CD4-positive, alpha-beta T cell treated with Interleukin-10 for 1 hour (primary cell): ENCODE measurements around the gene CDH23.
A peak's percentile ranks its signal among the peaks of the same experiment; 100 is the strongest.

Source experiments
- DNase-seq: peaks from one replicate; pipeline ENCODE4 v3.0.0-alpha.2; 2020

The CDH23 gene

DNA sequence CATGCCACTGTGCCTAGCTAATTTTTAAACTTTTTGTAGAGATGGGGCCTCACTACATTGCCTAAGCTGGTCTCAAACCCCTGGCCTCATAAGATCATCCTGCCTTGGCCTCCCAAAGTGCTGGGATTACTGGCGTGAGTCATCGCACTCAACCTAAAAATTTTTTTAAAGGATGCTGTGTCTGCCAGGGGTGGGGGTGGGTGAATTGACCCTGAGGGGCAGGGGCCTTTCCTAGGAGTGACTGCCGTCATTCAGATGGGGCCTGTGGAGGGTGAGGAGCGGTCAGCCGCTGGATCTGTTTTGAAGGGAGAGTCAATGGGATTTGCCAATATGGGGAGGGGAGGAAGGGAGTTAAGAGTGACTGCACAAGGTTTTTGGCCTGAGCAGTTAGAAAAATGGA lies 233.4 kb downstream of the CDH23 start:
- DNase-seq = no peak

DNA sequence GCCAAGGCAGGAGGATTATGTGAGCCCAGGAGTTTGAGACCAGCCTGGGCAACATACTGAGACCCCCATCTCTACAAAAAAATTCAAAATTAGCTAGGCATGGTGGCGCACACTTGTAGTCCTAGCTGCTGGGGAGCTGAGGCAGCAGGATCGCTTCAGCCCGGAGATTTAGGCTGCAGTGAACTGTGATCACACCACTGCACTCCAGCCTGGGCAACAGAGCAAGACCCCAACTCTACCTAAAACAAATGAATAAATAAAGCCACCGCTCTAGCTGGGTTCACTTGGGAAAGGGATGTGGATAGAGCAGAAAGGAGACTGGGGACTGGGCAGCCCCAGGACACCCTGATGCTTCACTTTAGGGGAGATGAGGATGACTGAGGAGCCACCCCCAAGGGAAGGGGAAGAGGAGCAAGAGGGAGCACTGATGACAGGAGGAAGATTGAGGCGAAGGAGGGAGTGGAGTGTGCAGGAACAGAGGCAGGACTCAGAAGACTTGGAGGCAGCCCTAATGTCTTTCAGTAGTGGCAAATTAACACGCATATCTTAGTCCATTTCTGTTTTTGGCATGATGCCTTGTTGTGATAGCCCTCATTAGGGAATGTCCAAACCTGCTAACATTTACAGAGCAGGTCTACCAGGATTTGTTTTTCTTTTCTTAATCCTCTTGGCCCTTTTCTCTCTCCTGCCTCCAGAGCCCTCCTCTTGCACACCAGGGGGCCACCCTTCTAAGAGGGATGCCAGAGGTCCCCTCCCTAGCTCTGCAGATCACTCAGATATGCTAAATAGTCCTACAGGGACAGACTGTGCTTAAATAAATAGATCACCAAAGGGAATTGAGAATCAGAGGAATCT lies 234.5 kb downstream of the CDH23 start:
- DNase-seq = no peak

DNA sequence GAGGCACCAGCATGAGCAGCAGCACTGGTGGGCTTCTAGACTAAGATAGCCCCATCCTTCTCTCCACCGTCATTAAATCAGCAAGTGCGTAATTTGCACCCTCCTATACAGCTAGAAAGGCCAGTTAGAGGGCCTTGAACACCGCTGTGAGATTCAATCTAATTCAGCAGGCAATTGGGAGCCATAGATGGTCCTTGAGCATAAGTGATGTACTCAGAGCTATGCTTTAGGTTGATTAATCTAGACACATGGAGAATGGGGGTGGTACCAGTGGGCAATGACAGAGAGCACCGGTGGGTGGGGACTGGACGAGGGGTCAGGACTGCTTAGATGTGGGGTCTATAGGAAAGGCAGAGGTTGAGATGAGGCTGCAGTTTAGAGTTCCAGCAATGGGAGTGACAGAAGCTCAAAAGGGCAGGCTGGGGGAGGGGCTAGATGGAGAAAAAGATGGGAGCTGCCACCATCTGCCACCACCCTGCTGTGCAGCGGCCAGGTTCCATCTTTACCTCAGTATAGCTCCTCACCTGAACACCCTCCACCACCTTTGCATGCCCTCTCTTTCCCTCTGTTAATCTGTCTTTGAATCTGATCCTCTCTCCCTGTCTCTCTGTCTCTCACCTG lies 235.6 kb downstream of the CDH23 start:
- DNase-seq = no peak

- no peak for DNase-seq
Observed at GRCh38 chr10:71632896-71633600, 236.3 kb downstream of the CDH23 start.

DNA sequence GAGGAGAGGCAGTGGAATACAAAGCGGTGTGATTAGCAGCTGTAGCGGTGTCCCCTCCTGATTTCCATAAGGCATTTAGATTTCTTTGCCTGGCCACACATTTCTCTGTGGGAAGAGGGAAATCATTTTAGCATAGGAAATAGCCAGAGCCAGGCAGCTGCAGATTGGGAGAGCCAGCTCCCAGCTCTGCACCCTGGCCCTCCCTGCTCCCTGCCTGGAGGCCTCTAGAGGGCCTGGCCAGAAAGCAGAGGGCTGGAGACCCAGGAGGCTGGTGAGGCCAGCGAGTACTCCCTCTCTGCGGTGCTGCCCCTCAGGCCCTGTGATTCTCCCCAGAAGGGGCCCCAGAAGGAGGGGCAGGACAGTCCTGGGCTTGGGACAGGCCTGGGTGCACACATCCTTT lies 237.2 kb downstream of the CDH23 start:
- DNase-seq = no peak

DNA sequence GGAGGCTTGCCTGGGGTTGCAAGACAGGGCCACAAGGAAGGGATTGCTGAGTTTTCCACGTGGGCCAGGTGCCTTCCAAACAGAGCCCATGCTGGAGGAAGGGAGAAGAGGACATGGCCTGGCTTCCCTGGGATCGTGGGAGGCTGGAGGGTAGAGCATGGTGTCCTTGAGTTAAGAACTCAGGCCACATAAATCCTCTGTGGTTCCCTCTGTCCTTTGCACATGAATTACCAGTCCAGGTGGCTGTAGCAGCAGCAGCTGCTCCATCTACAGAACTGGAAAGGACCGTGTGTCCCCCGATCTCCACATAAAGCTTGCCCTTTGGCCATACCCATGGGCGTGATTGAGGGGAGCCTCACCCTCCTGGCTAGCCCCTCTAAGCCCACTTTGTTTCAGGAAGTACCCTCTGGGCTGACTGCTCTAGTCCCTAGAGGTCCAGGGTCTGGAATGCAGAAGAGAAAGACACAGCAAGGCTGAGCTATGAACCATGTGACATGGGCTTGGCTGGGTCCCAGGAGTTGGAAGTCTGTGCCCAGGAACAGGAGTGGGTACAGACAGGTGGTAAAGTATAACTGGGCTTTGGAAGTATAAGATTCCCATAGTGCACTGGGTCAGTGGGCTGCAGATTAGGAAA lies 237.9 kb downstream of the CDH23 start:
- DNase-seq = no peak

DNA sequence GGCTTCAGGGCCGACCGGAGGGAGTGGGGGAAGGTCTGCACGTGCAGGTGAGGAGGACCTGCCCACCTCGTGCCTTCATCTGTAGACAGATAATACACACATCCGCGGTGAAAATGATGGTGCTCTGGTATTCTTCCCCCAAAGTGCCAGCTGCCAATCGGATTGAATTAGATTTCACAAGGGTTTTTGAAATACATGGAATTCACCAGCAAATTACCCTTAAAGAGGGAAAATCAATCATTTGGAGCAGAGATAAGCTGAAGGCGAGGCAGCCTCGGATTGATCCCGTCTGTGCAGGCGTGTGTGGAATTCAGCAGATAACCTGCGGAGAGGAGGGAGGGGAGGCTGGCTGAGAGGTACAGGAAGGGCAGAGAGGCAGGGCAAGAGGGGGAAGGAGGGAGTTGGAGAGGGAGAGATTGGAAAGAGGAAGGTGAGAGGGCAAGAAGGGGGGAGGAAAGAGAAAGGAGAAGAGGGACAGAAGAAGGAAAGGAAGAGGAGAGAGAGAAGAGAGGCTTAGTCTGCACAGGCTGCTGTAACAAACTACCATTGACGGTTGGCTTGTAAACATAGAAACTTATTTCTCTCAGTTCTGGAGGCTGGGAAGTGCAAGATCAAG lies 238.6 kb downstream of the CDH23 start:
- no peak for DNase-seq

- no peak for DNase-seq
Observed at GRCh38 chr10:71635867-71636266, 239.1 kb downstream of the CDH23 start.

DNA sequence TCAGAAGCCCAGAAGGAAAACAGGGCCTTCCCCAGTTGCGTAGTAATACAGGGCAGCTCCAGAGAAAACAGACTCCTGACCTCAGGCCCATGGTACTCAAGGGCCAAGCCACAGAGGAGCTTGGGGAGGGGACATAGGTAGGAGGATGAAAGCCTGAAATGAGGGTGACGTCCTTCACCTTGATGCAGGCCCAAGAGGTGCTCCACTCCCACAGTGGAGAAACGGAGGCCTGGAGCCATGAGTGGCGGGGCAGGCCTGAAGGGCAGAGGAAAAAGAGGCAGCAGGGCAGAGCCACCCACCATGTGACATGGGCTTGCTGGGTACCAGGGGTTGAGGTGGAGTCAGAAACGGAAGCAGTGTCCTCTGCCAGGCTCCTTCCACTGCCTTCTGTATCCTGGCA lies 239.9 kb downstream of the CDH23 start:
- no peak for DNase-seq

DNA sequence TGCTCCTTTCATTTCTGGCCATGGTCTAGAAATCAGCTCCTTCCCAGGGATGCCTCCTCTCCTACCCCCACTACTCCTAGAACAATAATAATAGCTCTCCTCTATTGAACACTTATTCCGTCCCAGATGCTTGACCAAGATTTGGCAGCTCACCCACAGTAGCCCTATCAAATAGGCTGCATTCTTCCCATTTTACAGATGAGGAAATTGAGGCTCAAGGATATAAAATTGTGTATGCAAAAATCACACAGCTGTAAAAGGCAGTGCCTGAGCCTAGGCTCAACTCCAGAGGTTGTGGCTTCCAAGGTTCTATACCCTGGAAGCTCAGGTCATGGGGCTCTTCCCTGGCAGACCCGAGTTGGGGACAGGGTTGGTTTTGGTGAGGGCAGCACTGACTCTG lies 240.6 kb downstream of the CDH23 start:
- no peak for DNase-seq

DNA sequence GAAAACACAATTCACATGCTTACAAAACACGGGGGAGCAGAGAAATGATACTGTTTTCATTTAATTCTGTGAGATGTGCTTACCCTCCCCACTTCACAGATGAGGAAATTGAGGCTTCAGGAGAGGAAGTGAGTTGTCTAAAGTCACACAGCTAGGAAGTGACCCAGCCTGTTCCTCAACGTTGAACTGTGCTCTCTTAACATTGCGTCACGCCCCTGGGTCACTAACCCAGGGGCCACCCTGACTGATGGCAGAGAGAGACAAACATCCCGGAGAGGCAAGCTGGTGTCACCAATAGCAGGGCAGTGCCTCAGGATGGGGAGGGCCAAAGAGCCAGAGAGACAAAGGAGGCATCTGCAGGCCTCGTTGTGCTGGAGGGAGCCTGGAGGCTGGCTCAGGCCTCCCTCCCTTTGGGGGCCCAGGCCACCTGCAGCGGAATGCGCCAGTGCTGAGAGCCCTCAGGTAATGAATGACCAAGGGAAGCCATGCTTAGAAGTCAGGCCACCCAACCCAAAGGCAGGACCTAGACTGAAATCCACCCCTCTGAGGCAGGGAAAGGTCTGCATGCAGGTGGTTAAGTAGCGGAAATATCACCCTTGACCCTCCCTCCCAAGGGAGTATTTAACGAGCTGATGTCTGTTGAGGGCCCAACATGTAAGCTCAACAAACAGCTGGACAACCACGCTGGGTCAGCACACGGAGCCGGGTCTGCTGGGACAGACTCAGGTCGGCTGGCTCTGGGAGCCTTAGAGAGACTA lies 241.5 kb downstream of the CDH23 start:
- peak; percentile 30 for DNase-seq

DNA sequence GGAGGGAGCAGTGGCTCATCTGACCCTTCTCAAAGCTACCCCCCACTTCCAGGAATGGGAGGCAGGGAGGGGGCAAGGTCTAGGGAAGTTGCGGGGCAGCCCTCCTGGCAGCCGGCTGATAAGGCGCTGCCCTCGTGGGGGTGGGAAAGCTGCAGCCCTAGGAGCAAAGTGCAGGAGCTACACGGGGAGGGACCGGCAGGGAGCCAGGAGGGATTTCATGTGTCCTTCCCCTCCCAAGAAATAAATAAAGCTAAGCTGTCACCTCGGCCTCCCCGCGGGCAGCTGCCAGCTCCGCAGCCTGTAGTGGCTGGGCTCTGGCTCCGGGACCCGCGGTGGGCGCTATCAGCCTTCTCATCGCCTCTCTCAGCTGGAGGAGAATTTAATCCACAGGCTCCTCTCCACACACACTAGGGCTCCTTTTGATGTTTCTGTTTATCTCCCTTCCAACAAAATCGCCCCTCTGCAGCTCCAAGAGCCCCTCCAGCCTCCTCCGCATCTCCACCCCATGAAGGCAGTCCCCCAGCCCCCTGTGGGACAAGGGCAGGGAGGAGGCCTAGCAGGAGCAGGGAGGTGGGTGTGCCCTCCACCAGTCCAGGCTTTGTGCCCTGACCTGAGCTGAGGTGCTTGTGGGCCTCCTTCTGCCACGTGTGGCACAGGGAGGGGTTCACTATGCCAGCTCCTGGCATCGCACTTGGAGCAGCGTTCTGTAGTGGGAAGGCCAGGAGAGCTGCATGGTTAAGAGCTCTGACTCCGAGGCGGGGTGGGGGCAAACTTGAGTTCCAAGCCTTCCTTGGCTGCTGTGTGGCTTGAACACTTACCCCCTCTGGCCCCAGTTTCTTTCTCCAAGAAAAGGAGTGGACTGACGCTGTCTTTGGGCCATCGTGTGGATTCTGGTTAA lies 242.4 kb downstream of the CDH23 start:
- DNase-seq = no peak

DNA sequence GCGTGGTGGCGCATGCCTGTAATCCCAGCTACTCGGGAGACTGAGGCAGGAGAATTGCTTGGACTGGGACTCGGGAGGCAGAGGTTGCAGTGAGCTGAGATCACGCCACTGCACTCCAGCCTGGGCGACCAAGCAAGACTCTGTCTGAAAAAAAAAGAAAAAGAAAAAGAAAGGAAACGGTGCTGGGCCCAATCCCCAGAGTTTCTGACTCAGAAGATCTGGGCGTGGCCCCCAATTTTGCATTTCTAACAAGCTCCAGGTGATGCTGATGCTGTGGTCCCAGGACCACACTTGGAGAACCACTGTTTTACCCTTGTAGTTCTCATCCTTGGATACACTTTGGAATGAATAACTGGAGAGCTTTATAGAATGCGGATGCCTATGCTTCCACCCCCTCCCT lies 243.9 kb downstream of the CDH23 start:
- no peak for DNase-seq

GRCh38 chr10:71641449-71641848 lies 244.7 kb downstream of the CDH23 start:
- no peak for DNase-seq

GRCh38 chr10:71641986-71642385 lies 245.3 kb downstream of the CDH23 start:
- no peak for DNase-seq

GRCh38 chr10:71643904-71644303 lies 247.2 kb downstream of the CDH23 start:
- DNase-seq = no peak

DNA sequence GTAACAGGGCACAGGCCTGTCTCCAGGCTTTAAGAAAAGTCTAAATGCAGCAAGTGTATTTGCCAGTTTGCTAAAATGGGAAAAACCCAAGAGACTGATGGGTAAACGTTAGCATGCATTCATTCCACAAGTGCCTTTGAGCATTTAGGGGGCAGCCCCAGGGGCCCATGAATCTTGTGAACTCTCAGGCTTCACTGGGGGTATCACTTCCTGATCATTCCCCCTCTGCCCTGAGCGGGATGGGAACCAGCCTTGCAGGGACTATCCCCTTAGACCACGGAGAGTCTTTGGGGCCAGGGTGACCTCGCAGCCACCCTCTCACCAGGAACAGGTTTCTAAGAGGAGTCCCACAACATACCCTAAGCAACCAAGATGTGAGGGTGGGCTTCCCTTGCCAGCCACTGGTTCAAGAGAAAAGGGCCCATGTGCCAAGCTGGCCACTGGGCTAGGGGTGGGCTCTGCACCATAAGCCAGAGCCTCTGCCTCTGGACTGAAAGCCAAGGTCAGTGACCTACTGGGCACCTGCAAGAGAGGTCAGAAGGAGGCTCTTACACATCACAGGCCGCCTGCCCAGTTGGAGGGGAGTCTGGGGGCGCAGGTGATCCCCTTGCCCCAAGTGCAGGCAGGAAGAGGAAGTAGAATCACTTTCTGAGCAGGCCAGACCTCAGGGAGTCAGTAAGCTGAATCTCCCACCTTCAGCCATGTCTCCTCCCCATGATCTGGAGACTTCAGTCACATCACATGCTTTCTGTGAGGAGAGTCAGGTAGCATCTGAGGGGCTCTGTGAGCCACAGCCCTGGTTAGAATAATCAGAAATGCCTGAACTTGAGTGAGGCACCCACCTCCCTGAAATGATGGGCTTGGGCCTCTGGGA lies 247.8 kb downstream of the CDH23 start:
- DNase-seq = no peak

GRCh38 chr10:71645185-71645584 lies 248.5 kb downstream of the CDH23 start:
- no peak for DNase-seq

GRCh38 chr10:71646037-71646436 lies 249.3 kb downstream of the CDH23 start:
- DNase-seq = no peak
